NCI-H524 treated with DMSO at 0.1 percent for 48 hours (cell line): Measurements from ENCODE around the gene MARF1.
"Not testable (repeated sequence)": the region's sequence is repeated elsewhere in the genome, so short reads cannot be mapped to it uniquely, and the experiment has no call there.

Experiments used
- DNase-seq: peaks from one replicate; lab custom pipeline; 2025; lab: John Stamatoyannopoulos, UW

Gene MARF1

GRCh38 chr16:15650698-15651171 is 7.8 kb upstream of the MARF1 start:
- DNase-seq, result no peak

- peak; percentile 45 for DNase-seq
These were observed 7.2 kb upstream of the MARF1 start, which contains the start of gene NDE1 for GRCh38 chr16:15650019-15650697. NDE1 (plus strand) TSS chr16:15650245; CDS start chr16:15664779, 14,534 bp downstream.

GRCh38 chr16:15649727-15650018 is 6.7 kb upstream of the MARF1 start:
- DNase-seq, result no peak

DNA sequence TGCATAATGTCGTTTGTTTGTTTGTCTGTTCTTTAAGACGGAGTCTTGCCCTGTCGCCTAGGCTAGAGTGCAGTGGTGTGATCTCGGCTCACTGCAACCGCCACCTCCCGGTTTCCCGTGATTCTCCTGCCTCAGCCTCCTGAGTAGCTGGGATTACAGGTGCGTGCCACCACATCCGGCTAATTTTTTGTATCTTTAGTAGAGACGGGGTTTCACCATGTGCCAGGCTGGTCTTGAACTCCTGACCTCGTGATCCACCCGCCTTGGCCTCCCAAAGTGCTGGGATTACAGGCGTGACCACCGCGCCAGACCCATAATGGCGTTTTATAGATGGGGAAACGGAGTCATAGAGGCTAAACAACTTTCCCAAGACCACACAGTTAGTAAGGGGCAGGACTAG is 6.4 kb upstream of the MARF1 start:
- not testable (repeated sequence) for DNase-seq

DNA sequence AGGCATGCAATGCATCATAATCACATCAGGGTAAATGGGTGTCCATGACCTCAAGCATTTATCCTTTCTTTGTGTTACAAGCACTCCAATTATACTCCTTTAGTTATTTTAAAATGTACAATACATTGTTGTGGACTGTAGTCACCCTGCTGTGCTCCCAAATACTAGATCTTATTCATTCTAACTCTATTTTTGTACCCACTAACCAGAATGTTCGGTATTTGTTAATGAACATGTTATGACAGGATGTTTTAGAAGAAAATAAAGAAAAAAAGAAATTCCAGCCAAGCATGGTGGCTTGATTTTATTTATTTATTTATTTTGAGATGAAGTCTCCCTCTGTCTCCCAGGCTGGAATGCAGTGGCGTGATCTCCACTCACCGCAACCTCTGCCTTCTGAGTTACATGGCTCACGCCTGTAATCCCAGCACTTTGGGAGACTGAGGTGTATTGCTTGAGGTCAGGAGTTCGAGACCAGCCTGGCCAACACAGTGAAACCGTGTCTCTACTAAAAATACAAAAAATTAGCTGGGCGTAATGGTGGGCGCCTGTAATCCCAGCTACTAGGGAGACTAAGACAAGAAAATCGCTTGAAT is 5.3 kb upstream of the MARF1 start:
- DNase-seq, result no peak

DNA sequence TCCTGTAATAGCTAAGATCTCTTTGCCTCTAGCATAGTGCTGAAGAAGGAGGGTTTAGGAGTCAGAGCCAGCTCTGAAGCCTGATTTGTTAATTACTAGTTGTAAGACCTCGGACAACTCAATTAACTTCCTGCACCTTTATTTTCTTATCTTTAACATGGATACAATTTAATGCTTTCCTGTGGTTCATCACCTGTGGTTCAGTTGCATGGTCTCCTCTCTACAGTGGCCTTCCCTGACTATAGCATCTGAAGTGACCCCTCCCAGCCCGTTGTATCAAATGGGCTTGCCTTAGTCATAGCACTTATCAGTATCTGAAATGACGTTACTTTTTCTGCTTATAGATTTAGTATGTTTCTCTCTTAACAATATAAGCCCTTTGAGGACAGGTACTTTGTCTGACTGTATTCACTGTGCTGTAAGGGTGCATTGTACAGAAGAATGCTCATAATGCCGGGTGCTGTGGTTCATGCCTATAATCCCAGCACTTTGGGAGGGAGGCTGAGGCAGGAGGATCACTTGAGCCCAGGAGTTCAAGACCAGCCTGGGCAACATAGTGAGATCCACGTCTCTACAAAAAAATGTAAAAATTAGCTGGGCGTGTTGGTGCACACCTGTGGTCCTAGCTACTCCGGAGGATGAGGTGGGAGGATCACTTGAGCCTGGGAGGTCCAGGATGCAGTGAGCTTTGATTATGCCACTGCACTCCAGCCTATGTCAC is 4.5 kb upstream of the MARF1 start:
- DNase-seq, result no peak

DNA sequence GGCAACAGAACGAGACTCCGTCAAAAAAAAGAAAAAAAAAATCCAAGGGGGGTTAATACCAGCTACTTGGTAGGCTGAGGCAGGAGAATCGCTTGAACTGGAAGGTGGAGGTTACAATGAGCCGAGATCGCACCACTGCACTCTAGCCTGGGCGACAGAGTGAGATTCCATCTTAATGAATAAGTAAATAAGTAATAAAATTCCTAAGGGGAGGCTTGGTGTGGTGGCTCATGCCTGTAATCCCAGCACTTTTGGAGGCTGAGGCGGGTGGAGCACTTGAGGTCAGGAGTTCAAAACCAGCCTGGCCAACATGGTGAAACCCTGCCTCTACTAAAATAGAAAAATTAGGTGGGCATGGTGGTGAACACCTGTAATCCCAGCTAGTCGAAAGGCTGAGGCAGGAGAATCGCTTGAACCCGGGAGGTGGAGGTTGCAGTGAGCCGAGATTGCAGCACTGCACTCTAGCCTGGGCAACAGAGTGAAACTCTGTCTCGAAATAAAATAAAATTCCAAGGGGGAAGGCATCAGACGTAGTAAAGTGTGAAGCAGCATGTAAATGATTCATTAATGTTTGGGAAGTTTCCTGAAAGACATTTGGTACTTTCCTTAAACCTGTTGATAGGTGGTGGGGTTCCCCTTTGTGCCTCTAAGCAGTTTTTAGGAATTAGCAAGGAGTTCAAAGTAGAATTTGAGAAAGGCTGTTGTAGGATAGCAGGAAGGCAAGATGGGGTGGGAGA is 3.8 kb upstream of the MARF1 start:
- DNase-seq, result not testable (repeated sequence)

- not testable (repeated sequence) for DNase-seq
These were observed 2.1 kb upstream of the MARF1 start for GRCh38 chr16:15644962-15645465.

DNA sequence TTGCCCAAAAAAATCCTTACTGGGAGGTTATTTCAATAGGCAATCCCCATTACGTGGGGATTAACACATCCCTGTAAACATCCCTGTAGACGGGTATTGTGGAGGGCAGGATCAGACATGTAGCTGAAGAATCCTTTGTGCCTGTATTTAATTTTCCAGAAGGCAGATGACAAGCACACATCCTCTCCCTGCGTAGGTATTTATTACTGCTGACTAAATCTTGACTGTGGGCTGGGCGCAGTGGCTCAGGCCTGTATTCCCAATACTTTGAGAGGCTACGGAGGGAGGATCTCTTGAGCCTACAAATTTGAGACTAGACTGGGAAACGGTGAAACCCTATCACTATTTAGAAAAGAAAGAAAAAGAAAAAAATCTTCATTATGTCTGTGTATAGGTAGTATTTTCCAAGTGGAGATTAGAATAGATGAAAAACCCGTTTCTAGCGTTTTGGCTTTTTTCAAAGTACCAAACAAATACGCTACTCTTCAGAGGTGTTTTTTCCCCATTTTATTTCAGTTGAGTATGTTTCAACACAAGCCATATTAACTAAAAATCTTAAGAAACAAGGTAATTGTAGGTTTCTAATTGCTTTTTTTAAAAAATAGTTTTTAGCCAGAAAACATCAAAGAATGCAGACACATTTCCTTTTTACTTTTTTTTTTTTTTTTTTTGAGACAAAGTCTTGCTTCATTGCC is 1.5 kb upstream of the MARF1 start:
- peak; percentile 20 for DNase-seq

- no peak for DNase-seq
These were observed 944 bp upstream of the MARF1 start for GRCh38 chr16:15643946-15644250.

DNA sequence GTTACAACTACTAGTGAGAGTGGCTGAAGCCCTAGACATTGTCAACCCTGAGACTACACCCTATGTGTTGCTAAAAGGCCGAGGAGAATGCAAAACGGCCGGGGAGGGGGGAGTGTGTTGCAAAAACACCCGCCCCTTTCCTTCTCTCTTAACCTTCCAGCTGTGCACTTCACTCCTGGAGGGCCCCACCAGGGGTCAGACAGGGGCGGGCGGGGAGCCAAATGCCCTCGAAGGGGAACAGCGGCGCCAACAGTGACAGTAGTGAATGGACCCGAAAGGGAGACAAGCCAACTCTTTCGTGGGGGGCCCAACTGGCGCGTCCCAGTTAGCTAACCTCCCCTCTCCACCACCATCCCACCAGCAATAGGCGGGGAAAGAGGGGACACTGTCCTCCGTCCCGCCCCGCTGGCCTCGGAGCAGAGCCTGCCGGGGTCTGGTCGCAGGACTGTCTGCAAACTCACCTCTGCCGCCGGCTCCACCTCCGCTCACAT is 352 bp downstream of the MARF1 start:
- peak; percentile 46 for DNase-seq

GRCh38 chr16:15641753-15642556 is 999 bp downstream of the MARF1 start:
- no peak for DNase-seq

GRCh38 chr16:15640966-15641365 is 2.0 kb downstream of the MARF1 start:
- no peak for DNase-seq

DNA sequence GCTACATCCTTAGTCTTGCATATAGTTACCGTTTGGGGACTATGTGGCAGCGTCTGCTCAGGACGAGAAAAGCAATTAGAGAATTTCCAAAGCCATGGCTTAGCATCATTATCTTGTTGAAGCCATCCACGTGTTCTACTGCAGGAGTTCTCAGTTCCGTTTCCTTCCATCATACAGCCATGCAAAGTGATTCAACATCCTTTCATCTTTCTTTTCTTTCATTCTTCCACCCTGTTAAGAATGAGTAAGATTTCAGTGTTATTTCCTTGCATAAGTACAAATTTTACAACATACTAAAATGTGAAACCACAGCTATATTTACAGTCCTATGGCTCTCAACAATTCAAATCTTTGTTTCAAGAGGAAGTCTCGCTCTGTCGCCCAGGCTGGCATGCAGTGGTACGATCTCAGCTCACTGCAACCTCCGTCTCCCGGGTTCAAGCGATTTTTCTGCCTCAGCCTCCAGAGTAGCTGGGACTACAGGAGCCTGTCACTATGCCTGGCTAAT is 3.8 kb downstream of the MARF1 start:
- DNase-seq, result no peak

DNA sequence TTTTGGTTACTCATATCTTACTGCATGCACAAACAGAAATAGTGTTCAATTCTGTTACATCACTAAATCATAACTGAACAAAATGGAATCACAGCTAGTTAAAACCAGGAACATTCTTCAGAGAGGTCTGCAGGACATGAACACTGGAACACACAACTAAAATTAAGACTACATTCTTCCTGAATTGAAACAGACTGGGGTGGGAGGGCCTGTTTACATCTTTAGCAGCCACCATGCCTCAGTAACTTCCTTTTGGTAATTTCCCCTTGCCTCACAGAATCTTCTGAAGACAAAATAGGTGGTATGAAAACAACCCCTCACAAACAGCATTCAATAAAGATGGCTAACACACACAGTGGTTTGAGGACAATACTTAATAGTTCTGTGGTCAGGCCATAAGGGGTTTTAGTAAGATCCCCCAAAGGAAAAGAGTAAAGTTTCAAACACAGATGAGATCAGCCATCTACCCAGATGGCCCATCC is 6.5 kb downstream of the MARF1 start:
- no peak for DNase-seq

DNA sequence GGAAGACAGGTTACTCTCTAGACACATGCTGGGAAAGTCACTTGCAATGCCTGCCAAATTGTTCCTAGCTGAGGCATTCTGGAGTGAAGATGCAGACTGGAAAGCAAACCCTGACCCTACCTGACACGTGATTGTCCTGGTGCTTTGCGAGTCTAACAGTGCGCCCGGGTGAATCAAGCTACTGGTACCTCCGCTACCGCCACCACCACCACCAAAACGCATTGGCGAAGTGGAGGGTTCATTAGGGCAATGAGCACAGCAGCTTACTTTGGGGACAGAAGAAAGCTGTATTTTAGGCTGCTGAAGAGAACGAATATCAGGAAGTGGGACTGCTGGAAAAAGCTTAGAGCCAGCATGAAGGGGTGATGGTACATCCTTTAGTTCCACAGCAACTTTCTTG is 7.0 kb downstream of the MARF1 start:
- DNase-seq, result no peak

DNA sequence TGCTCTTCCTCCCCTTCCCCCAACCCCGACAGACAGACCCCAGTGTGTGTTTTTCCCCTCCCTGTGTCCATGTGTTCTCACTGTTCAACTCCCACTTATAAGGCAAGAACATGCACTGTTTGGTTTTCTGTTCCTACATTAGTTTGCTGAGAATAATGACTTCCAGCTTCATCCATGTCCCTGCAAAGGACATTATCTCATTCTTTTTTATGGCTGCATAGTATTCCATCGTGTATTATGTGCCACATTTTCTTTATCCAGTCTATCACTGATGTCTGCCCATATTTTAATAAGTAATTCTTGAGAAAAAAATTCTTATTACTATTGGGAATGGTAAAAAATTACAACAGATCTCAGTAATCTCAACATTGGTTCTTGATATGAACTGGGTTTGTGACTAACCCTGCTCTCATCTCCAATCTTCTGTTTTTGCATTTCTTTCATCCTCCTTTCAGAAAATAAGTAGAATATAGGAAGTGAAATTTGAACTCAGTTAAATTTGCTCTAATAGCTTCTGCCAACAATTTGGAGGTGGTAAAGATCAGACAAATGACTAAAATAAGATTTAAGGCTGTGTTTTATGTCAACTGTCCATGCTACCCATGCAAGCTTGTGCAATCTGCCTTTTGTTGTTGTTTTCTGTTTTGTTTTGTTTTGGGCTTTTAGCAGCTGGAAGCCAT is 11.1 kb downstream of the MARF1 start:
- no peak for DNase-seq

GRCh38 chr16:15621889-15622288 is 21.1 kb downstream of the MARF1 start:
- no peak for DNase-seq

DNA sequence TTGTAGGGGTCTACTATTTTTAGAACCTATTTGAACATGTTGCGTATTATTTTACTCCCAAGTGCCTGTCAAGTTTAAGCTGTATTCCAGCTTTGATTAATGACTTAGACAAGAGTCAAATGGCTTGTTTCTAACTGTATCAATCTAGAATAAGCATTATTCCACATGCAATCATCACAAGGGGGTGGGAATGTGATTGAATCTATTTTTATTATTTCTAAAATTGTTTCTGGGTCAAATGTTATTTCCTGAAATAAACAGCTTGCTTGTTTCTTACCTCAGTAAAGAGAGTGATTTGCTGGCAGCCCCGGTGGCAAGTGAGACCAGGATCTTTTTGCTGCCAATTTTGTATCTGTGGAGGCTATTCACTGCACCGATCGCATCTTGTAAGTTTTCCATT is 21.5 kb downstream of the MARF1 start:
- no peak for DNase-seq

DNA sequence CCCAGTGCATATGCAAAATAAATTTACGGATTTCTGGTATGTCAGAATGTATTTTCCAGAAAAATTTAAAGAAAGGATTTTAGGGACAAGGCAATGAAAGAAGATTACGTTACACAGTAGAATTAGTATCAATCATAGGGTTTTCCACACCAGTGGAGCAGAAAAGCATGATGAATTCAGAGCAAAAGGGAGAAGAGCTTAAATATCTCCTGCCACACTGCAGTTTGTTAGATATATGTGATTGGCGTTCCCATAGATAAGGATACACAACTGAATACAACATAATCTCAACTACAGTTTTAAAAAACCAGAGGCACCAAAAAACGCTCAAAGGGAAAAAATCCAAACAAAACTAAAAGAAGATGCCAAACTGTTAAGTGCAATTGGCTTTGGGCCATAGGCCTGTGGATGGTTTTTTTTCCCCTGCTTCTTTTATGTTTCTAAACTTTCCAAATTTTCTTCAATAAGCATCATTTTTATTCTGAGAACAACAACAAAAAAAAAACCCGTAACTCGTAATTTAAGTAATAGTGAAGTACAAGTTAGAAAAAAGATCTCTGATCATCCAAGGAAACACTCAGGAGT is 22.3 kb downstream of the MARF1 start:
- no peak for DNase-seq
